GM19238 (cell line): ENCODE measurements around the gene RAB10.
"Not testable (repeated sequence)": the region's sequence is repeated elsewhere in the genome, so short reads cannot be mapped to it uniquely, and the experiment has no call there.

Experiments used
- DNase-seq: peaks from one replicate; pipeline ENCODE4 v3.0.0; 2011; ENCODE audit warnings: low spot score; ENCODE audit not compliant: insufficient read length

The RAB10 gene

DNA sequence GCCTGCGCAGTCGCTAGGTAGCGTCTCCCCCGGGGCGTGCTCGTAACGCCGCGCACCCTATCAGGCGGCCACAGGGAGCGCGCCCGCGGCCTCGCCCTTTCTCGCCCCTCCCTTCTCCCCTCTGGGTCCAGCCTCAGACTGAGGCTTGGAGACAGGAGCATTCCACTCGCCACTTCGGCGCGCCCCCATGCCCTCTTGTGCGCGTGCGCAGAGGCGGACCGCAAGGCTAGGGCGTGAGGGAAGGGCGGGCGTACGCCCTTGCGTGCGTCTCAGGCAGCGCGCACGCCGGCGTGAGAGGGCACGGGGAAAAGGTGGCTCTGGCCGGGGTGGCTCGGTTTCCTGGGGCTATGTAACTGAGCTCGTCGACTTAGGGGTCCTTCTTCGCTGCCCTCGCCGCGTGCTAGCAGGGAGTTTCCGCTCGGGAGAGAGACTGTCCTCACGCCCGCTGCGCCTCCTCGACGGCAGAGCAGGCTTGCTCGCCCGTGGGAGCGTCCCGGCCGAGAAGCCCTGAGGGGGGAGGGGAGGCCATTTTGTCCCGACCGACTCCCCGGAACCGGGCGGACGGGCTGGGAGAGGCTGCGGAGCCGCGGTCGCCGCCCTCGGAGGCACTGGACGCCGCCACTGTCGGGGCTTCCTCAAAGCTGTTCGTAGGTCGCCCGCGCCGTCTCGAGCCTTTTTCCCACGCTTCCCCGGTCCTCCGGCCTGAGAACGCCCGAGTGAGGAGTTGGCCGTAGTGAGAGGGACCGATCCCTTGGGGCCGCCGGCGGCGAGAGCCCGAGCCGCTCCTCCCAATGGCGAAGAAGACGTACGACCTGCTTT lies at the start of gene RAB10:
Gene RAB10 (plus strand): TSS at position 267 of the 819 bp plus-strand sequence. CDS start 525 bp downstream, at position 792.
- DNase-seq: peak; percentile 95

DNA sequence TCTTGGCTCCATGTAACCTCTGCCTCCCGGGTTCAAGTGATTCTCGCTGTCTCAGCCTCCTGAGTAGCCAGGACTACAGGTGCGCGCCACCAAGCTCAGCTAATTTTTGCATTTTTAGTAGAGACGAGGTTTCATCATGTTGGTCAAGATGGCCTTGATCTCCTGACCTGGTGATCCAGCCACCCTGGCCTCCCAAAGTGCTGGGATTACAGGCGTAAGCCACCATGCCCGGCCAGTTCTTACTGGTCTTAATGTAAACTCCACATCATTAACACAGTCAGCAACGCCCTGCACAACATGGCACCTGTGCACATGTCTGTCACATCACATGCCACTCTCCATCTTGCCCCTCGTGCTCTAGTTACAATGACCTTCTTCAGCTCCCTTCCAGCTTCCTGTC lies 45.8 kb upstream of the RAB10 start:
- no peak for DNase-seq

DNA sequence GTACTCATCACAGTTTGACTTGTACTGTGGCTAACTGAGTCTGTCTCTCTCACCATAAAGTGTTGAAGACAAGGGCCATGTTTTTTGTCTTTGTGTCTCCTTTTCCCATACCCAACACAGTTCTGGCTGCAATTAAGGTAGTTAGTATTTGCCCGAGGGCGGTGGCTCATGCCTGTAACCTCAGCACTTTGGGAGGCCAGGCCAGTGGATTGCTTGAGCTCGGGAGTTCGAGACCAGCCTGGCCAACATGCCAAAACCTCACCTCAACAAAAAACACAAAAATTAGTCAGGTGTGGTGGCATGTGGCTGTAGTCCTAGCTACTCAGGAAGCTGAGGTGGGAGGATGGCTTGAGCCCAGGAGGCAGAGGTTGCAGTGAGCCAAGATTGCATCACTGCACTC lies 44.7 kb upstream of the RAB10 start:
- no peak for DNase-seq

DNA sequence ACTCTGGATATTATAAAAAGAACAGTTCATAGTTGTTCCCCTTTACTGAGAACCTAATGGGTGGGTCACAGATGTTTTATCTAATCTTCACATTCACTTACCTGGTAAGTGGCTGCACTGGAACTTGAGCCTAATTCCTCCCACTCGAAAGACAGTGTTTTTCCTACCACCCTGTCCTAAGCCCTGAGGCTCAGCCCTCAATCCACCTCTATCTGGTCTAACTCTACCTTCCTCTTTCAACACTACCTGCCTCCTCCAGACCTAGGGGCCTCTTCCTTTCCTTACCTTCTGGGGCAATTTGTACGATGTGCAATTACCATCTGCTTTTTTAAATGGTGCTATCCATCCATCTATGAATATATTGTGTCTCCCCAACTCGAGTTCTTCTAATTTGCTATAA lies 41.9 kb upstream of the RAB10 start:
- no peak for DNase-seq

DNA sequence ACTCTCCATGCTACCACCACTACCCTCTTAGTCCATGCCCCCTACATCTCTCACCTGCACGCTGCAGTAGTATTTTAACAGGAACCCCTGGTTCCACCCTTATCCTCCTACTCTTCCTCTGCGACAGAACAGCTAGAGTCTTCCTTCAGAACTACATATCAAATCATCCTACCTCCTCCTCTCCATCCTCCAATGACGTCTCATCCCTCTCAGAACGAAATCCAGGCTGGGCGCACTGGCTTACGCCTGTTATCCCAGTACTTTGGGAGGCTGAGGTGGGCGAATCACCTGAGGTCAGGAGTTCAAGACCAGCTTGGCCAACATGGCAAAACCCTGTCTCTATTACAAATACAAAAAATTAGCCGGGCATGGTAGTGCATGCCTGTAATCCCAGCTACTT lies 41.3 kb upstream of the RAB10 start:
- no peak for DNase-seq

DNA sequence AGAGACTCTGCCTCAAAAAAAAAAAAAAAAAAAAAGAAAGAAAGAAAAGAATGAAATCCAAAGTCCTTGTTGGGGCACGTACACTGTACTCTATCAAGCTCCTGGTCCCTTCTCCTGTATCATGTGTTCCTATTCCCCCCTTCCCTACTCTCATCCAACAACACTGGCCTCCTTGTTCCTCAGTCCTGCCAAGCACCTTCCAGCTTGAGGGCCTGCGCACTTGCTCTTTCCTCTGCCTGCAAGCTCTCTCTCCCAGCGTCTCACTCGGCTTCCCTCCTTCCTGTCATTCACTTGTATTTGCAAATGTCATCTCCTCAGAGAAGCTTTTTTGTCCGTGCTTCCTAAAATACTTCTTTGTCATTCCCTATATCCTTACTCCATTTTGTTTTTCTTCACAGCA lies 40.8 kb upstream of the RAB10 start:
- no peak for DNase-seq

DNA sequence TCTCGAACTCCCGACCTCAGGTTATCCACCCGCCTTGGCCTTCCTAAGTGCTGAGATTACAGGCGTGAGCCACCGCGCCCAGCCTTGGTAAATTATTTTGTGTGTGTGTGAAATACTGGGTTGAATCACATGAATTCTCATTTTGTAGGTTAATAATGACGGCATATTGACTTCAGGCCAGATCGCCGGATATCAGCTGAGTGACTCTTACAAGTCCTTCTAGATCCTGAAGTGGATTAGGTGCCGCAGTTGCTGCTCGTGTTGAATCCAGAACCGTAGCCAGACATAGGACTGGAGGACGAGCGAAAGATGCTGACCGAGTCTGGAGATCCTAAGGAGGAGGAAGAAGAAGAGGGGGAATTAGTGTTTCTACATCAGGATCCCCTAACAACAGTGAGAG lies 39.4 kb upstream of the RAB10 start:
- DNase-seq: no peak

DNA sequence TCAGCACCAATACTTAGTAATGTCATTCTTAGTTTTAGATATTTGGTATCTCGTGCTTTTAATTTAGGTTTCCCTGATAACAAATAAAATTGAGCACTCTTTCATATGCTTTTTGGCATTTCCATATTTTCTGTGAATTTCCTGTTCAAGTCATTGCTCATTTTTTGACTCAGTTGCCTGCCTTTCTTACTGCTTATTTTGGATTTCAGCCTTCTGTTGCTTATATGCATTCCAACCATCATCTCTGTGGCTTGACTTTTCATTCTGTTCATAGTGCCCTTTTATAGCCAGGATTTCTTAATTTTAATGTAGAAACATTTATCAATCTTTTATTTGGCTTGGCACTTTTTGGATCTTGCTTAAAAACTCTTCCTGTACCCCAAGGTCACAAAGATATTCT lies 37.0 kb upstream of the RAB10 start:
- no peak for DNase-seq

DNA sequence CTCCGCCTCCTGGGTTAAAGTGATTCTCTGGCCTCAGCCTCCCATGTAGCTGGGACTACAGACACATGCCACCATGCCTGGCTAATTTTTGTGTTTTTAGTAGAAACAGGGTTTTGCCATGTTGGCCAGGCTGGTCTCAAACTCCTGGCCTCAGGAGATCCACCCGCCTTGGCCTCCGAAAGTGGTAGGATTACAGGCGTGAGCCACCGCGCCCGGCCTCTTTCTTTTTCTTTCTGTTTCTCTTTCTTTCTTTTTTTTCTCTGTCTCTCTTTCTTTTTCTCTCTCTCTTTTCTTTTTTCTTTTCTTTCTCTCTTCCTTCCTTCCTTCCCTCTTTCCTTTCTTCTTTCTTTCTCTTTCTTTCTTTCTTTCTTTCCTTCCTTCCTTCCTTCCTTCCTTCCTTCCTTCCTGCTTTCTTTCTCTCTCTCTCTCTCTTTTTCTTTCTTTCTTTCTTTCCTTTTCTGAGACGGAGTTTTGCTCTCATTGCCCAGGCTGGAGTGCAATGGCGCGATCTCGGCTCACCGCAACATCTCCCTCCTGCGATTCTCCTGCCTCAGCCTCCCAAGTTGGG lies 35.0 kb upstream of the RAB10 start:
- not testable (repeated sequence) for DNase-seq

DNA sequence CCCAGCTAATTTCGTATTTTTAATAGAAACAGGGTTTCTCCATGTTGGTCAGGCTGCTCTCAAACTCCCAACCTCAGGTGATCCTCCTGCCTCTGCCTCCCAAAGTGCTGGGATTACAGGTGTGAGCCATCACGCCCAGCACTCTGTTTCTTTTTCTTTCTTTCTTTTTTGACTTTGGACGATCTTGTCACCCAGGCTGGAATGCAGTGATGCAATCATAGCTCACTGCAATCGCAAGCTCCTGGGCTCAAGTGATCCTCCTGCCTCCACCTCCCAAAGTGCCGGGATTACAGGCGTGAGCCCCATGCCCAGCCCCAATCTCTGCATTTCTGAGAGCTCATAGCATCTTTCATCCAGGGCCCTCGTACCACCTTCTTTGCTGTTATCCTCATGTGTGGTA lies 34.5 kb upstream of the RAB10 start:
- DNase-seq: not testable (repeated sequence)

DNA sequence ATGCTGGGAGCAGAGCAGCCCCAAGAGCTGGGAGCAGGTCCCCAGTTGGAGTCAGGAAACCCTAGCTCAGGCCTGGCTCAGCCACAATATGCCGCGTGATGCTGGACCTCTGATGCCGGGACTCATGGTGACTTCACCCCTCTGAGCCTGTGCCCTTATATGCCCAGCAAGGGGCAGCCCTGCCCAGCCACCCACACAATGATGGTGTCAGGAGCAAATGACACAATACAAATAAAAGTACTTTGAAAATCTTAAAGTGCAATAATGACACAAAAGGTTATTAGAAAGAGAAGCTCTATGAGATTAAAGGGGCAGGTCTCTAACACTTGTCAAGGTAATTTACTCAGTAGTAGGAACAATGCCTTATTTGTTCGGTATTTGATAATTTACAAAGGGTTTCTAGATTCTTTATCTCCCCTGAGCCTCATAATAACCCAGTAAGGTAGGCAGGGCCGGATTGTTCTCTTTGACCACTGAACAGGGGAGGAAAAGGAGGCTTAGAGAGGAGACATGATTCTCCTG lies 33.3 kb upstream of the RAB10 start:
- DNase-seq: no peak

DNA sequence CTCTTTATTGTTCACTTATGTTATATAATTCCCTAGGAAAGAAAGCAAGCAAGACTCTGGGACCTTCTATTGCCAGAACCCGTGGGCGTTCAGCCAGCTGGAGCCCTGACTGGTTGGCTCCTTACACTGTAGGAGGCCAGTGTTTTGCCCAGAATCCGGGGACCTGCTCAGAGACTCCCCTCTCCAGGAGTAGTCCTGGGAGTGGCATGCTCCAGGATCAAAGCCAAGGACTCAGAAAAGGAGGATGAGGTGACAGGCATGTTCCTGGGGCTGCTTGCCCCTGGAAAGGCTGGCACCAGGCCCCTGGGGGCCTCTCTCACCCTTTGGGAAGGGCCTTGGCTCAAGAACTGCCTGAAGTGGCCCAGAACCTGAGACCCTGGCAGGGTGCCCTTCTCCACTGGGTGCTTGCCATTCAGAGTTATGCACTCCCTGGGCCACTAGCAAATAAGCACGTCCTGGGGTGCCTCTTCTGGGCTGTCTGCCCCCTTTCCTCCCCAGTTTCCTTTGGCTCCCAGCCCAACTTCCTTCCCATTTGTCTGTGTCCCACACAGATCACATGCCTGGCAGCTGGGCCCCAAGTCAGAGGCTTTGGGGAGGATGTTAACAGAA lies 32.0 kb upstream of the RAB10 start:
- DNase-seq: no peak

DNA sequence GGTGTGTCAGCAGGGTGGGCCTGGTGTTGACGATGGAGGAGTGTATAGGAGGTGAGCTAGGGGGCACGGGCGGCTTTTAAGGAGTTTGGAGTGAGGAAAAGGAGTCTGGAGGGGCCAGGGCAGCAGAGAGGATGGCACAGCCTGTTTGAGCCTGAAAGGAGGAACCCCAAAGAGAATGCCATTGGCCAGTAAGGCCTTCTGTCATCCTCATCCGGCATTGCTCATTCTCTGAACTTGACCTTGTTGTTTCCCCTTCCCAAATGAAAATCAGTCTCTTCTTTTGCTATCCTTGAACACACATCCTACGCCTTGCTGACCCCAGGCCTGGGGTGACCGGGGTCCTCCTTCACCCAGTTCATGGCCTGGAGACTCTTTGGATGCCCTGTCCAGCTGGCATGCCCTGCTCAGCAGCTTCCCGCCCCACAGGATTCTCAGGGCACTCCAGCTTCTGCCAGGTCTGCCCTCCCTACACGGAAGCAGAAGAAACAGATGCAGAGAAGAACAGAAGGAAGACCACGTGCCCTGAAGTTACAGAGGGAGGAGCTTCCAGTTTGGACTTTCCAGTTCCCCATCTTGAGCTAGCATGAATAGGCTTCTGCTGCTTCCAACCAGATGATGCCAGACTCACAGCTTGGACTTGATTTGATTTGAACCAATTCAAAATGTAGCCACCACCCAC lies 31.1 kb upstream of the RAB10 start:
- no peak for DNase-seq

DNA sequence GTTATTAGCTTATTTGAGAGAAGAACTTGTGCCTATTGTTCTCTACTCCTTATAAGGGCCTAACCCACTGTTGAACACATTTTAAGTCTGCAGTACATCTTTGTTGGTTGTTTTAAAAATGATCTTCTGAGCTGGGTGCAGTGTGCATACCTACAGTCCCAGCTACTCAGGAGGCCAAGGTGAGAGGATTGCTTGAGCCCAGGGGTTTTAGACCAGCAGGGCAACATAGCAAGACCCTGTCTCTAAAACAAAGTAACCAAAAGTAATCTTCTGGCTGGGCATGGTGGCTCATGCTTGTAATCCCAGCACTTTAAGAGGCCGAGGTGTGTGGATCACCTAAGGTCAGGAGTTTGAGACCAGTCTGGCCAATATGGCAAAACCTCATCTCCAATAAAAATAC lies 25.8 kb upstream of the RAB10 start:
- DNase-seq: no peak

DNA sequence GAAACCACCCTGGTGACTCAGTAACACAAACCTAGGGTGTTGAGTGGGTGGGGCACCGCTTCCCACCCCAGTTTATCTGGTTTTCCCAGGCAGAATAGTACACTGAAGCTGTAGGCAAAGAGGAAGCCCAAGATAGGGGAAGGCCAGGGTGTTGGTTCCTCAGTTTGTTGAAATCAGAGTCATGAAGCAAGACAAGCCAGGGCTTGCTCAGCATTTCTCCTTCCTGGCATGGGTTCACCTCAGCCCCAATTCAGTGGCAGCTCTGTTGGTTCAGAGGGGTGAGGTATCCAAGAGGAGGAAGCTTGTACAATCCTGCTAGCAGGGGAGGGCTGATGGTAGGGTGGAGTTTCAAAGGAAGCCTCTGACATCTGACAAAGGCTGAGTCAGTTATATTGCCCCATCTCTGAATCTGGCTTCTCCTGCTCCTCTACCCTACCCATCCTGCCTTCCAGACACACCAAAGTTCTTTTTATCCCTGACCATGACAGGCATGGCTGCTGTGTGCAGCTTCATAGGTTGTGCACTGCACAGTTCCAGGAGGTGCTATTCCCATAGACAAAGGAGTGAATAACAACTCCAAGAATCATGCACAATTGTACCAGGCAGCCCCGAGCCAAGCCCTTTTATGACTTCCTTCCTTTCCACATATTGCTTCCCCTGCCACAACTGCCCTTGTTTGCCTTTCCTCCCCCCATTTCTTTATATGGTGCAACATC lies 24.9 kb upstream of the RAB10 start:
- DNase-seq: no peak

DNA sequence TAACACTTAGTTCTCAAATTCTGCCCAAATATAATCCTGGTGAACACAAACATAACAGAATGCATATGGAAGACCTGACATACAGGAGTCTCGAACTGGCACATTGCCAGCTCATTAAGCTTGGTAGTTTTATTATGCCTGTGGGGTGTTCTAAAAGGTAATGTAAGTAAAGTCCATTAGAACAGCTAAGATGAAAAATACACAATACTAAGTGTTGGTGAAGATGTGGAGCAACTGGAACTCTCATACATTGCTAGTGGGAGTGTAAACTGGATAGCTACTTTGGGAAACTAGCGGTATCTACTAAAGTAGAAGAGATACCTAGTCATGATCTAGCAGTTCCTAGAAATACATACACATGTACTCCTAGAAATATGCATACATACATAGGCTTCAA lies 24.3 kb upstream of the RAB10 start:
- no peak for DNase-seq

DNA sequence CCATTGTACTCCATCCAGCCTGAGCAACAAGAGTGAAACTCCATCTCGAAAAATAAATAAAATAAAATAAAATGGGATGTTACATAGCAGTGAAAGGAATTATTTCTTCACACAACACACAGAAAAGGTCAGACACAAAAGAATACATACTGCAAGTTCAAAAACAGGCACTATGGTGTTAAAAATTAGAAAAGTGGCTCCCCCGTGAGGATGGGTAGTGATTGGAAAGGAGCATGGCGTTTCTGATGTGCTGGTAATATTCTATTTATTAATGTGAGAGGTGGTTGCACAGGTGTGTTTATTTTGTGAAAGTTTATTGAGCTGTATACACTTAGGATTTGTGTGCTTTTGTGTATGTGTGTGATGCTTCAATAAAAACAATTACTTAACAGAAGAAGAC lies 22.9 kb upstream of the RAB10 start:
- DNase-seq: no peak

DNA sequence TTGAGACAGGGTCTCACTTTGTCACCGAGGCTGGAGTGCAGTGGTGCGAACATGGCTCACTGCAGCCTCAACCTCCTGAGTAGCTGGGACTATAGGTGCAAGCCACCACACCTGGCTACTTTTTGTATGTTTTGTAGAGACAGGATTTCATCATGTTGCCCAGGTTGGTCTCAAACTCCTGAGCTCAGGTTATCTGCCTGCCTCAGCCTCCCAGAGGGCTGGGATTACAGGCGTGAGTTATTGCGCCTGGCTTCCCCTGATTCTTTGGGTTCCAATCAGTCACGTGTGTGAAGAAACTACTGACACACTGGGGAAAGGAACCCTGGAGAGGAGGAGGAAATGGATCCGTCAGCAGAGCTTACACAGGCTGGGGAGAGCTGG lies 22.3 kb upstream of the RAB10 start:
- DNase-seq: no peak

DNA sequence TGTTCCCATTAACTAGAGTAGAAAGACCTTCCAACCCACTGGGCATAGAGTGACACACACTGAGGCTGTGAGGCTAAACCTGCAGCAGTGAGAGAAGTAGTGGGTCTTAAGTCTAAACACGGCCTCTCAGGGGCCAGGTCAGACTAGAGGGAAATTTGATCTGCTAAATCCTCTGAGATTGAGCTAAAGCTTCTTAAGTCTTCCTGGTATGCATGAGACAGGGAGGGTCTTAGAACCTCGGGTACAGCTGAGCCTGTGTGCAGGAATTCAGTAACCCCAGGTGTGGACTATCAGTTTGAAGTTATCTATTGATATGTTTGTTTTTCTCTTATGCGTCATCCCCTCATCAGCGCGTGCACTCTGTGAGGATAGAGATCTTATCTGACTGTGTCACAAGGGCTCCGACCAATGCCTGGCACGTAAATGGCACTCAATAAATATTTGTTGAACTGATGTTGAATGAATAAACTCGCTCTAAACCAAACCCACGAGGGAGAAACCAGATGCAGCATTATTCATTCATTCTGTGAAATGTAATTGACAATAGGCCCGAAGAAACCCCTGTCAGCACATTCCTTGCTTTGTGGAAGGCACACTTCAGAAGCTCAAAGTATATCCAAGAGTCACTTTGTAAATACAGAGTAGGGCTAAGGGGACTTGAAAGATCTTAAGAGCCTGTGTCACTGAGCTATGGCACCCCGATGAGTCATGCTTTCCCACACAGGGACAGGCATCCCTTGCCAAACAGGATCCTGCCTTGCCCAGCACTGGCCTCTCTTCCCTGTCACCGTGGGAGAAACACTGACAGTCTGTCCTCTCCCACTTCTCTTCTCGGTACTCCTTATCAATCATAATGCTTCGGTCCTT lies 21.7 kb upstream of the RAB10 start:
- no peak for DNase-seq

DNA sequence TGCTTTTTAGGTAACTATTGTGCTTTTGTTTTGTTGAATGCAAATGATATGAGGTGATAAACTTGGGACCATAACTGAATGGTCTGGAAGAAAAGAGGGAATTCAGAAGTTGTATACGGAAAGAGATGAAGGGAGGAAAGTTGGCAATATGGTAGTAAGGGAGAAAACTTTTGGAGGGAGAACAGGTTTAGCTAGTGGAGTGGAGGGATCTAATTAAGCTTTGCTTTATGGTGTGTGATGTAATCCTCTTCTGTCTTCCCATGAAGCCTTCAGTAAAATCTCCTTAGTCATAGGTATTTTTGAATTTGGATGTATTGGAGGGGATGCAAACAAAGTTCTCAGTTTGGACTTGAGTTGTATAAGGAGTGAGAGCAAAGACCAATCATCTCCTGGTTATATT lies 20.2 kb upstream of the RAB10 start:
- no peak for DNase-seq
